Measurements from ENCODE around the gene PLOD3. TPM values are rescaled to one million over a fixed set of nuclear protein-coding genes. Genes with fewer than 3 reads are reported as not detected.
"Not testable (repeated sequence)": the region's sequence is repeated elsewhere in the genome, so short reads cannot be mapped to it uniquely, and the experiment has no call there.

PLOD3 gene
- total RNA-seq, 1 experiment from 2014 or later = 71.3 TPM

DNA sequence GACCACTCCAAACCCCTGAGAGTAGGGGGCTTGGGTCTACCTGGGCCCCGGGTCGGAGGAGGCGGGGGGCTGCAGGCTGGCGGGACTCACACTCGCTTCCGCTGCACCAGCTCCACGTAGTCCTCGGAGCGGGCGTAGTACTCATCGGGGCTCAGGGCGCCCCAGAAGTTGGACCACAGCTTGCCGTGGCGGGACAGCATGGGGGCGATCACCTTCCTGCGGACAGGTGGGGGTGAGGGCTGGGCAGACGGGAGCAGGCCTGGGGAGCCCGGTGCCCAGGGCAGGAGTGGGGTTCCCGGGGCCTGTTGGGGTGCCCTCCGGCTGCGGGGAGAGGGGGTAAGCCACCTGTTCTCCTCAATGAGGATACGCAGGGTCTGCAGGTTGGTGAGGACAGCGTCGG, 5.9 kb downstream of the PLOD3 start:
- Histone ChIP-seq H3K27ac (no peak overlapping the region), H3K9me3 (replicated peaks) (no peaks in the 10 kb centered on the region), H3K4me1 (replicated peaks) (peaks cover 6% of the 10 kb centered on the region), H3K27me3 (replicated peaks) (no peaks in the 10 kb centered on the region), H3K36me3 (peaks cover 64% of the 10 kb centered on the region), H3K4me3 (no peak overlapping the region)
- no peak for DNase-seq (ENCODE audit: low read depth in 1 of 2, low spot score in 2 of 2)

DNA sequence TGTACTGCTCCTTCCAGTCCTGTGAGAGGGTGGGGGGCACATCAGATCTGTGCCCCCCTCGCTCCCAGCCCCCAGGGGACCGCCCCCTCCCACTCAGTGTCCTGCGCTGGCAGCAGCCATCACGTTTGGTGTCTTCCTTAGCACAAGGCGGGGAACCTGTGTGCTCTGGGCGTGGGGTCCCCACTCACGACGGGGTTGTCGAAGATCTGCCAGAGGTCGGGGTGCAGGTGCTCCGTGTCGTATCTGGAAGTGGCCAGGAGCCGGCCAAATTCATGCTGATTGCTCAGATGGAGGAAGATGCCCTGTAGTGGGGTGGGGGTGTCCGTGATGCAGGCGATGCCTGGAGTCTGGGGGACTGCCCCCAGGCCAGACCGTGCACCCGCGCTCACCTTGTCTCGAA, 7.2 kb downstream of the PLOD3 start:
- no peak overlapping the region for H3K4me3 ChIP-seq
- H3K27me3 ChIP-seq (replicated peaks) = no peaks in the 10 kb centered on the region
- no peaks in the 10 kb centered on the region for H3K9me3 ChIP-seq (replicated peaks)
- no peaks in the 10 kb centered on the region for H3K4me1 ChIP-seq (replicated peaks)
- peaks cover 62% of the 10 kb centered on the region for H3K36me3 ChIP-seq
- H3K27ac ChIP-seq = no peak overlapping the region
- DNase-seq (ENCODE audit: low read depth in 1 of 2, low spot score in 2 of 2) = no peak

DNA sequence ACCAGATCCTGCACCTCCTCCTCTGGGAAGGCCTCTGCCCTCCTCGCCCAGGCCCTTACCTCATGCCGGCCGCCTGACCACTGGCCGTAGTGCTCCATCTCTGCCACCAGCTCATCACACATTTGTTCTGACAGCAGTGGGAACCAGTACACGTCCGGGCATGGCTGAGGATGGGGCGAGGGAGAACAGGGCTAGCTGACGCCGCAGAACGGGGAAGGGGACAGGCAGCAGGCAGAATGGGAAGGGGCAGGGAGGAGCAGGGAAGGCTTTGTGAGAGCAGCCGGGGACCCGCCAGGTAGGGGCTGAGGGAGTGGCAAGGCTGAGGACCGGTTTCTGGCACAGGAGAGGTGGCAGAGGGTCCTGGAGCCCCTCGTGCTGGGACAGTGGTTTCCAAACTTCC, 8.6 kb downstream of the PLOD3 start:
- H3K4me1 ChIP-seq (replicated peaks) = no peaks in the 10 kb centered on the region
- no peaks in the 10 kb centered on the region for H3K27me3 ChIP-seq (replicated peaks)
- no peak overlapping the region for H3K4me3 ChIP-seq
- no peak for DNase-seq (ENCODE audit: low read depth in 1 of 2, low spot score in 2 of 2)
- H3K9me3 ChIP-seq (replicated peaks) = no peaks in the 10 kb centered on the region
- peaks cover 48% of the 10 kb centered on the region for H3K36me3 ChIP-seq
- no peak overlapping the region for H3K27ac ChIP-seq

DNA sequence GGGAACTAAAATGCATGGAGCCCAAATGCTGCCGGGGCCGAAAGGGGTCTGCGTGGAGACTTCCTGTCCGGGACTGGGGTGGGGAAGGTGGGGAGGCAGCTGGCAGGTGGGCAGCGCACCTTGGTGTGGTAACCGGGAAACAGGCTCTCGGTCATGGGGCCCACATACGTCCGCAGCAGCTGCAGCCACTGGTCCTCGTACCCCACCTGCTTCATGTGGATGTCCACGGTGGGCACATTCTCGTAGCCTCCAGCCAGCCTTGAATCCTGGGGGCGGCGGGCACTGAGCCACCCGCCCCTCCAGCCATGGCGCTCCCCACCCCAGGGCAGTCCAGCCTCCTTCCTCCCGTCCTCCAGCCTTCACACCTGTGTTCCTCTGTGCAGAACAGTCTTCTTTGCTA, 9.9 kb downstream of the PLOD3 start:
- DNase-seq (ENCODE audit: low read depth in 1 of 2, low spot score in 2 of 2) = no peak
- Histone ChIP-seq H3K9me3 (replicated peaks) (no peaks in the 10 kb centered on the region), H3K27ac (no peak overlapping the region), H3K4me3 (no peak overlapping the region), H3K27me3 (replicated peaks) (peaks cover 9% of the 10 kb centered on the region), H3K36me3 (peaks cover 42% of the 10 kb centered on the region), H3K4me1 (replicated peaks) (no peaks in the 10 kb centered on the region)

DNA sequence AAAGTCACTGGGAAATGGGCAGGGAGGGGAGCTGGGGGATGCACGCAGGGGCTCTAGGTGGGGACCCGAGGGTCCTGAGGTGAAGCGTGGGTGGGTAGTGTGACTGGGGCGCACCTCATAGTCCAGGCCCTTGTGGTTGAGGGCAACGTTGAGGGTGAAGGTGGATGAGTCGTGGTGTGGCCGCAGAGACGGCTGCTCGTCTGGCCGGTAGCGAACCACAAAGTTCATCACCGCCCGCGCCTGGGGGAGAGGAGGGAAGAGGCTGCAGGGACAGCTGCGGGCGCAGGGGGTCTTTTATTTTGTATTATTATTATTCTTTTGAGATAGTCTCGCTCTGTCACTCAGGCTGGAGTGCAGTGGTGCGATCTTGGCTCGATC, 10.7 kb downstream of the PLOD3 start:
- Histone ChIP-seq H3K9me3 (replicated peaks) (0 out of 2 replicates have a peak, but pooled peaks cover 1% of the 10 kb centered on the region), H3K36me3 (peaks cover 35% of the 10 kb centered on the region), H3K4me3 (no peak overlapping the region), H3K27me3 (replicated peaks) (peaks cover 17% of the 10 kb centered on the region), H3K27ac (no peak overlapping the region), H3K4me1 (replicated peaks) (0 out of 2 replicates have a peak, but pooled peaks cover 3% of the 10 kb centered on the region)
- no peak for DNase-seq (ENCODE audit: low read depth in 1 of 2, low spot score in 2 of 2)

DNA sequence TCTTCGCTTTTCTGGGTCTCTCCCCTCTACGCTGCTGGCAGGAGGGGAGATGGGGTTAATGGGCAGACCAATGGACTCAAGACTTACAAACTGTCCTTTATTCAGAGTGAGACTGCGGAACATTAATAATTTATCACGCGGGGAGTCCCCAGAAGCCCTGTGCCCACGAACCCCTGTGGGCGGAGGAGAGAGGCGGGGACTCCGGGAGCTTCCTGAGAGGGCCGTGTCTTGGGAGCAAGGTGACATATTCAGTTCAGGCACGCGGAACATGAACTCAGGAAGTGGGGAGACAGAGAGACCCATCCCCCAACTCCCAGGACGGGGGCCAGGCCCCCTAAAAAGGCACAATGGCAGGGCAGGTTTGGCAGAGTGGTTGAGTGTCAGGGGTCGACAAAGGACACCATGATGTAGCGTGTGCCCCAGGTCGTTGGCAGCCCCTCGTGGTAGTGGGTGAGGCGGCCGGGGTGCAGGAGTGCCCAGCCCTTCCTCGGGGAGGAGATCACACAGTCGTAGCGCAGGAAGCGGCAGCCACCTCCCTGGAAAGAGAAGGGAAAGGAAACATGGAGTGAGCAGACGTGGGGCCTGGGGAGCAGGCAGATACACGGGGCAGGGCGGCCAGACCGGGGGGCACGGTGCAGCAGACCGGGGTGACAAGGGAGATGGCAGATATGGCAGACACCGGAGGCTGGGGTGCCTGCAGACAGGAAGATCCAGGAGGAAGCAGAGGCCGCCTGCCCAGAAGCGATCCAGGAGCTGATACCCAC, 11.3 kb downstream of the PLOD3 start:
- H3K9me3 ChIP-seq (replicated peaks) = 0 out of 2 replicates have a peak, but pooled peaks cover 2% of the 10 kb centered on the region
- no peak for DNase-seq (ENCODE audit: low read depth in 1 of 2, low spot score in 2 of 2)
- peaks cover 29% of the 10 kb centered on the region for H3K36me3 ChIP-seq
- H3K4me1 ChIP-seq (replicated peaks) = 0 out of 2 replicates have a peak, but pooled peaks cover 4% of the 10 kb centered on the region
- no peak overlapping the region for H3K4me3 ChIP-seq
- H3K27ac ChIP-seq = no peak overlapping the region
- peaks cover 20% of the 10 kb centered on the region for H3K27me3 ChIP-seq (replicated peaks)

DNA sequence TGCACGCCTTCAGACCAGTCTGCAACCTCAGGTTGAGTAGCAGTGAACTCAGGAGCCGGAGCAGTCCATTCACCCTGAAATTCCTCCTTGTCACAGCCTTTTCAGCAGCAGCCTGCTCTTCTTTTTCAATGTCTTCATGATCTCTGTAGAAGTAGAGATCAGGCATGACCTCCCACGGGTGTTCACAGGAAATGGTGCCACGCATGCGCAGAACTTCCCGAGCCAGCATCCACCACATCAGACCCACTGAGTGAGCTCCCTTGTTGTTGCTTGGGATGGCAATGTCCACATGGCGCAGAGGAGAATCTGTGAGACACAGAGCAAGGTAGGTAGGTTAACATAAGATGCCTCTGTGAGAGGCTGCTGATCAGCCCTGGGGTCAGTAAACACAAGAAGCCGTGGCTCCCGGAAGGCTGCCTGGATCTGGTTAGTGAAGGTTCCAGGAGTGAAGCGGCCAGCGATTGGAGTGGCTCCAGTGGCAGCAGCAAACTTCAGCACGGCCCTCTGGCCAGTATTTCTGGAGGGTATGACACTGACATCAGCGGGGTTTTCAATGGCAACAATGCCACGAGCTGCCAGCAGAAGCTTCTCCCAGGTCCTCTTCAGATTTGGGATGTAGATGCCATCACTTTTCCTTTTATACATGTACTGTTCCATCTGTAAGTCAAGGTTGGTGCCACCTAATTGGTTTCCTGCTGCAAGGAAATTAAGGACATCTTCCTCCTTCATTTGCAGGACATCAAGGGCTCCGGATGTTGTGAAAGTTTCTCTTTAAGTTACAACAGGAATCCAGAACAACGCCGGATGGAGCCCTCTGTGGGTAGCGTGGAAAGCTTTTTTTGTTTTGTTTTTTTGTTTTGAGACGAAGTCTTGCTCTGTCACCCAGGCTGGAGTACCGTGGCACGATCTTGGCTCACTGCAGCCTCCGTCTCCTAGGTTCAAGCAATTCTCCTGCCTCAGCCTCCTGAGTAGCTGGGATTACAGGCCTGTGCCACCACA, 13.3 kb downstream of the PLOD3 start:
- Histone ChIP-seq H3K36me3 (peaks cover 15% of the 10 kb centered on the region; the same call in 1 of the 2 replicates), H3K27me3 (replicated peaks) (peaks cover 32% of the 10 kb centered on the region)
- not testable (repeated sequence) for DNase-seq (ENCODE audit: low read depth in 1 of 2, low spot score in 2 of 2); H3K9me3 ChIP-seq (replicated peaks); H3K4me3 ChIP-seq; H3K4me1 ChIP-seq (replicated peaks); H3K27ac ChIP-seq

DNA sequence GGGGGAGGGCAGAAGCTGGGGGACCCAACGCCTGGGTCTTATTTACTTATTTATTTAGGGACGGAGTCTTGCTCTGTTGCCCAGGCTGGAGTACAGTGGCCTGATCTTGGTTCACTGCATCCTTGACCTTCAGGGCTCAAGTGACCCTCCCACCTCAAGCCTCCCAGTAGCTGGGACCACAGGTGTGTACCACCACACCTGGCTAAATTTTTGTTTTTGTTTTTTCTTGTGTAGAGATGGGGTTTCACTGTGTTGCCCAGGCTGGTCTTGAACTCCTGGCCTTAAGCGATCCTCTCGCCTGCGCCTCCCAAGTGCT, 14.8 kb downstream of the PLOD3 start:
- no peak overlapping the region for H3K27ac ChIP-seq
- 0 out of 2 replicates have a peak, but pooled peaks cover 4% of the 10 kb centered on the region for H3K4me1 ChIP-seq (replicated peaks)
- DNase-seq (ENCODE audit: low read depth in 1 of 2, low spot score in 2 of 2) = no peak
- 0 out of 2 replicates have a peak, but pooled peaks cover 2% of the 10 kb centered on the region for H3K9me3 ChIP-seq (replicated peaks)
- no peak overlapping the region for H3K4me3 ChIP-seq
- H3K36me3 ChIP-seq = peaks cover 12% of the 10 kb centered on the region; the same call in 1 of the 2 replicates
- H3K27me3 ChIP-seq (replicated peaks) = peaks cover 38% of the 10 kb centered on the region

DNA sequence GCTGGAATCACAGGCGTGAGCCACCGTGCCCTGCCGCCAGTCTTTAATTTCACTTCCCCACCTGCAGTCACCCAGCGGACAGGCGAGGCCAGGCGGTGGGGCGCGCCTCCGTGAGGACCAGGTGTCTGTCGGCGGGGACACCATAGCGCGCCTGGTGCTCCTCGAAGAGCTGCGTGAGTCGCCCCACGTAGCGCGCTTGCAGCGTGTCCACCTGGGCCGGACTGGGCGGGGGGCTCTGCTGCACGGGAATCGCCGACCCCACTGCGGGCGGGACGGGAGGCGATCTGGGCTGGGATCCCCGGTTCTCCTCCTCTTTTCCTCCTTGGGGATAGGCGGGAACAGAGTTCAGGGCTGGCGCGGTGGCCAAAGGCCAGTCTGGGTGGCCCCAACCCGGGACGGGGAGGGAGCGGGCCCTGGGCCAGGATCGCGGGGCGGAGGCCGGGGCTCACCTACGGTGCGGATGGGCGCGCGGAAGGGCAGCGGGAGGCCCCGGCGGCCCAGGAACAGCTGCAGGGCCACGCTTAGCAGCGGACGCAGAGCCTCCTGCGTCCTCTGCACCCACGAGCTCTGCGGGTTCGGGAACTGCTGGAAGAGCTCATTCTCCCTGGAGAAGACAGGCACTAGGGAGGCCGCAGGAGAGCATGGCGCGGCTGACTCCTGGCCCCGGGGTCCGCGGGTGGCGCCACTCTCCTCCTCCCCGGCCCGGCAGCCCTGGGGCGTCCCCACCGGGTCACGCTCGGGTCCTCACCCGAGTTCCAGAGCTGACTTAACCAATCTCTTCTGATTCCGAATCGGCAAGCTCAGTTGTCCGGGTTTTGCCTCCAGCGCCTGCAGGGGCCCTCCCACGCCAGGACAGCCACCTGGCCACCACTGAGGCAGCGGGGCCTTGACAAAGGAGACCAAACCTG, 15.4 kb downstream of the PLOD3 start:
- Histone ChIP-seq H3K4me1 (replicated peaks) (0 out of 2 replicates have a peak, but pooled peaks cover 4% of the 10 kb centered on the region), H3K27me3 (replicated peaks) (peaks cover 43% of the 10 kb centered on the region), H3K9me3 (replicated peaks) (0 out of 2 replicates have a peak, but pooled peaks cover 2% of the 10 kb centered on the region), H3K36me3 (peaks cover 8% of the 10 kb centered on the region; the same call in 1 of the 2 replicates), H3K4me3 (no peak overlapping the region), H3K27ac (no peak overlapping the region)
- DNase-seq (ENCODE audit: low read depth in 1 of 2, low spot score in 2 of 2) = no peak

DNA sequence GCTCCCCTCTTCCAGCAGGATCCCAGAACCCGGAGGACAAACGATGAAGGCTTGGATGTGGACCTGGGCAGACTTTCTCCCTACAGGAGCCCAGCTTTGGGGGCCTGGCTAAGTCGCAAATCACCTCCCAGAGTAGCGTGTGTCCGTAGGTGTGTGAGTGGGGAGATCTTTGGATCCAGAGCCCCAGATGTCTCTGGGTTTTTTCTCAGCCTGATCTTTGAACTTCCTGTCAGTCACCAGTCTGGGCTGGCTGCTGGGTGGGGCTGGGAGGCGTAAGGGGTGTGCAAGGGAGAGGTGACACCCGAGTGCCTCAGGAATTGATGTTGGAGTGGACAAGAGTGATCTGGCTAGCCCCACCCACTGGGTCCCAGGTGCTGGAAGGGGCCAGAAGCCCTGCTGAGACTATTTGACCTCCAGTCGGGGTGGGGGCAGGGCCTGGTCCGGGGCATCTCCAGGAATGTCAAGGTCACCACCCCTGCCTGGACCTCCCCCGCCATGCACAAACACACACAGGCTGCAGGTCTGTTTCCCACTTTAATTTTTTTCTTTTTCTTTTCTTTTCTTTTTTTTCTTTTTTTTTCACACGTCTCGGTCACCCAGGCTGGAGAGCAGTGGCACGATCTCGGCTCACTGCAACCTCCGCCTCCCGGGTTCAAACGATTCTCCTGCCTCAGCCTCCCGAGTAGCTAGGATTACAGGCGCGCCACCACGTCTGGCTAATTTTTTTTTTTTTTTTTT, 16.4 kb downstream of the PLOD3 start, which contains the start of gene MOGAT3:
TSS of gene MOGAT3 (minus strand) at position 175 of the 738 bp plus-strand sequence. CDS start 182 bp downstream, outside the sequence.
- no peak within 1 kb of the TSS for H3K27ac ChIP-seq
- no peak for DNase-seq (ENCODE audit: low read depth in 1 of 2, low spot score in 2 of 2)
- 0 out of 2 replicates have a peak, but pooled peaks cover 4% of the 10 kb centered on the region for H3K4me1 ChIP-seq (replicated peaks)
- H3K4me3 ChIP-seq = no peak within 1 kb of the TSS
- H3K9me3 ChIP-seq (replicated peaks) = 0 out of 2 replicates have a peak, but pooled peaks cover 2% of the 10 kb centered on the region
- peaks cover 43% of the 10 kb centered on the region for H3K27me3 ChIP-seq (replicated peaks)
- peaks cover 3% of the 10 kb centered on the region; the same call in 1 of the 2 replicates for H3K36me3 ChIP-seq

DNA sequence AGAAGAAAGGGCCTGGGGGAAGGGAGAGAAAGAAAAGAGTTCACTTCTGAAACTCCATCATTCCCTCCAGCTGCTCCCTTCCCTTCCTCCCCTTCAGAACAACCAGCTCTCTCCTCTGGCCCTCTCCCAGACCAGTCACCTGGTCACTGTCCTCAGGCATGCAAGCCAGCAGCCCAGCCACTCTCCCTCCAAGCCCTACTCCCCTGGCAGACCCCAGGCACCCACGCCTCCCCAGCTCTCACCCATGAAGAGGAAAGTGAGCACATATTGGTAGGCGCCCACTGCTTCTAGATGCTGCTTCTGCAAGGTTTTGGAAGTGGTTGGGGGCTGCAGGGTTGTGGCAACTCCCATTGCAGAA, 16.9 kb downstream of the PLOD3 start:
- DNase-seq (ENCODE audit: low read depth in 1 of 2, low spot score in 2 of 2) = no peak
- Histone ChIP-seq H3K27ac (no peak overlapping the region), H3K36me3 (no peaks in the 10 kb centered on the region), H3K27me3 (replicated peaks) (peaks cover 43% of the 10 kb centered on the region), H3K4me3 (no peak overlapping the region), H3K4me1 (replicated peaks) (0 out of 2 replicates have a peak, but pooled peaks cover 4% of the 10 kb centered on the region), H3K9me3 (replicated peaks) (0 out of 2 replicates have a peak, but pooled peaks cover 2% of the 10 kb centered on the region)

DNA sequence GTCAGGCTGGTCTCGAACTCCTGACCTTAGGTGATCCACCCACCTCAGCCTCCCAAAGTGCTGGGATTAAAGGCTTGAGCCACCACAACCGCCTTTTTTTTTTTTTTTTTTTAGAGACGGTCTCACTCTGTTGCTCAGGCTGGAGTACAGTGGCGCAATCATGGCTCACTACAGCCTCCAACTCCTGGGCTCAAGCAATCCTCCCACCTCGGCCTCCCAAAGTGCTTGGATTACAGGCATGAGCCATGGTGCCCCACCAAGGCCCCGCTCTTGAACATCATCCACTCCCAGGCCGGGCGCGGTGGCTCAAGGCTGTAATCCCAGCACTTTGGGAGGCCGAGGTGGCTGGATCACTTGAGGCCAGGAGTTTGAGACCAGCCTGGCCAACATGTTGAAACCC, 17.9 kb downstream of the PLOD3 start:
- DNase-seq (ENCODE audit: low read depth in 1 of 2, low spot score in 2 of 2); H3K36me3 ChIP-seq; H3K9me3 ChIP-seq (replicated peaks); H3K27ac ChIP-seq; H3K4me1 ChIP-seq (replicated peaks); H3K4me3 ChIP-seq: not testable (repeated sequence)
- H3K27me3 ChIP-seq (replicated peaks) = peaks cover 43% of the 10 kb centered on the region

Data from SJSA1 (cell line).